HG03354 (cell line): Measurements from ENCODE around the gene COL21A1.
"Not testable (repeated sequence)": the region's sequence is repeated elsewhere in the genome, so short reads cannot be mapped to it uniquely, and the experiment has no call there.

Source experiments
- ATAC-seq: cut with Tn5 transposase; IDR thresholded peaks from one replicate; pipeline ENCODE4 v1.9.1; 2021; ENCODE audit warnings: mild to moderate bottlenecking; ENCODE audit not compliant: unreplicated experiment, poor library complexity, severe bottlenecking

COL21A1 gene

GRCh38 chr6:56026455-56027180 is 220.8 kb downstream of the COL21A1 start:
- no peak for ATAC-seq

- ATAC-seq: no peak
These were observed 221.6 kb downstream of the COL21A1 start for GRCh38 chr6:56025795-56026194.

GRCh38 chr6:56024931-56025330 is 222.4 kb downstream of the COL21A1 start:
- ATAC-seq: no peak

- no peak for ATAC-seq
These were observed 223.6 kb downstream of the COL21A1 start for GRCh38 chr6:56023829-56024228.

GRCh38 chr6:56022678-56023077 is 224.7 kb downstream of the COL21A1 start:
- ATAC-seq: no peak

- ATAC-seq: no peak
These were observed 225.4 kb downstream of the COL21A1 start for GRCh38 chr6:56021943-56022342.

GRCh38 chr6:56019973-56020372 is 227.4 kb downstream of the COL21A1 start:
- ATAC-seq: no peak

GRCh38 chr6:56017198-56017597 is 230.2 kb downstream of the COL21A1 start:
- no peak for ATAC-seq

- ATAC-seq: not testable (repeated sequence)
These were observed 233.3 kb downstream of the COL21A1 start for GRCh38 chr6:56014039-56014438.

- no peak for ATAC-seq
These were observed 237.7 kb downstream of the COL21A1 start for GRCh38 chr6:56009636-56010035.
